ENCODE measurements around the gene DAD1.
"Not testable (repeated sequence)": the region's sequence is repeated elsewhere in the genome, so short reads cannot be mapped to it uniquely, and the experiment has no call there.

The DAD1 gene

DNA sequence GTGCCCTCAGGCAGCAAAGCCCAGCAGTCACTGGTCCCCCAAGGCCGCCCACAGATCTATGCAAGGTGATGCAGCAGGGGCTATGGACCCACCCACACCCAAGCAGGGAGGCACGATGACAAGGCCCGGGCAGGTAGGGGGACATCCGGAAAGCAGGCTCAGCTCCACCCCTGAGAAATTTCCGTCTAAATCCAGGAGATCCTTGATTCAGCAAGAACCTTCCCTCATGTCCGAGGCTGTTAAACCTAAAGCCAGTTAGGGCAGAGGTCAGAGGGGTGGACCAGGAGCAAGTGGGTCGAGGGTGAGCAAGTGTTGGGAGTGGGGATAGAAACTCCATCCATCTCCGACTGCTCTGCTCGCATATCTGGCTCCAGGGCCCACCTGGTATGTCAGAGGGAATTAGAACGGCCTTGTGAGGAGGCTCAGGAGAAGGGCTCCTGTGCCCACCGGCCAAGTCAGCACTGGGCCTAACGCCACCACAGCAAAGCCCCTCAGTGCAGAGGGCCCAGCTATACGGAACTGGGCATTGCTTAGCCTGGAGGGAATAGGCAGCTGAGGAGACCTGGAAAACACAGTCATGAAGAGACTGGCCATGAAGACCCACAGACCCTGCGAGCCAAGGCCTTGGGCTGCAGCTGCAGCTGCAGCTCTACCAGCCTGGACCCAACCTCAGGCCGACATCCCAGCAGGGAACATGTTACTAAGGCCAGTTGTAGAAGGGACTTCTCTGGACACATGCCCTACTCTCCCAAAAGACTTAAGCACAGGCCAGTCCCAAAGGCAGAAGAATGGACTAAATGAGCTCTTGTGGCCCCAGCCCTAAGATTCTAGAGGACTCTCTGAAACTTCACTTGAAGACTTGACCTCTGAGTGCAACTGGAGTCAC lies 34.3 kb downstream of the DAD1 start:
- TF ChIP-seq, protein P1, sequence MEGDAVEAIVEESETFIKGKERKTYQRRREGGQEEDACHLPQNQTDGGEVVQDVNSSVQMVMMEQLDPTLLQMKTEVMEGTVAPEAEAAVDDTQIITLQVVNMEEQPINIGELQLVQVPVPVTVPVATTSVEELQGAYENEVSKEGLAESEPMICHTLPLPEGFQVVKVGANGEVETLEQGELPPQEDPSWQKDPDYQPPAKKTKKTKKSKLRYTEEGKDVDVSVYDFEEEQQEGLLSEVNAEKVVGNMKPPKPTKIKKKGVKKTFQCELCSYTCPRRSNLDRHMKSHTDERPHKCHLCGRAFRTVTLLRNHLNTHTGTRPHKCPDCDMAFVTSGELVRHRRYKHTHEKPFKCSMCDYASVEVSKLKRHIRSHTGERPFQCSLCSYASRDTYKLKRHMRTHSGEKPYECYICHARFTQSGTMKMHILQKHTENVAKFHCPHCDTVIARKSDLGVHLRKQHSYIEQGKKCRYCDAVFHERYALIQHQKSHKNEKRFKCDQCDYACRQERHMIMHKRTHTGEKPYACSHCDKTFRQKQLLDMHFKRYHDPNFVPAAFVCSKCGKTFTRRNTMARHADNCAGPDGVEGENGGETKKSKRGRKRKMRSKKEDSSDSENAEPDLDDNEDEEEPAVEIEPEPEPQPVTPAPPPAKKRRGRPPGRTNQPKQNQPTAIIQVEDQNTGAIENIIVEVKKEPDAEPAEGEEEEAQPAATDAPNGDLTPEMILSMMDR (IDR thresholded peaks at IDR 0.05), result no peak

DNA sequence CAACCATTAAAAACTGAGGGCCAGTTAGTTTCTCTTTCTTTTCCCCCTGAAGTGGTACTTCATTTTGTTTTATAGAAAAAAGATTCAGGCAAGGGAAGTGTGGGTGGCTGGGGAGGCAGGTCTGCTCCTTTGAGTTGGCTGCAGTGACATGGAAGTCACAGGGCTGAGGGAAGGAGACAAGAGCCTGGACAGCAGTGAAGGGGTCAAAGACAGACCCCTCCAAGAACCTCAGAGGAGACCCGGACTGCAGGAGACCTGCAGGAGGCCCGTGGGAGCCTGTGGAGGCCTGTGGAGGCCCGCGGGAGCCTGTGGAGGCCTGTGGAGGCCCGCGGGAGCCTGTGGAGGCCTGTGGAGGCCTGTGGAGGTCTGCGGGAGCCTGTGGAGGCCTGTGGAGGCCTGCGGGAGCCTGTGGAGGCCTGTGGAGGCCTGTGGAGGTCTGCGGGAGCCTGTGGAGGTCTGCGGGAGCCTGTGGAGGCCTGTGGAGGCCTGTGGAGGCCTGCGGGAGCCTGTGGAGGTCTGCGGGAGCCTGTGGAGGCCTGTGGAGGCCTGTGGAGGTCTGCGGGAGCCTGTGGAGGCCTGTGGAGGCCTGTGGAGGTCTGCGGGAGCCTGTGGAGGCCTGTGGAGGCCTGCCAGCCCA lies 35.0 kb downstream of the DAD1 start:
- not testable (repeated sequence) for H3K27me3 ChIP-seq, H3K9me3 ChIP-seq, H3K27ac ChIP-seq, H3K4me3 ChIP-seq, H3K36me3 ChIP-seq, DNase-seq
- peaks cover 0 to 29% (median 19%) of the 10 kb centered on the region in 4 donors for H3K4me1 ChIP-seq
- intact Hi-C loops (cut with DNase I; ENCODE audit: low total_unique reads), result loop anchor here (10.0 kb wide), 1 partner anchor 301 kb away; no protein-coding TSS in a partner anchor

More for the DNA sequence above, 34.3 kb downstream of the DAD1 start:
- Histone ChIP-seq H3K4me1 (peaks cover 0 to 29% (median 19%) of the 10 kb centered on the region in 4 donors), H3K27me3 (no peaks in the 10 kb centered on the region), H3K4me3 (no peak overlapping the region), H3K27ac (no peak overlapping the region), H3K9me3 (no peaks in the 10 kb centered on the region), H3K36me3 (no peaks in the 10 kb centered on the region)
- no peak for DNase-seq
- intact Hi-C loops (cut with DNase I; ENCODE audit: low total_unique reads), result loop anchor here (5.0 to 10.0 kb wide), 2 partner anchors 98 to 300 kb away; no protein-coding TSS in a partner anchor

DNA sequence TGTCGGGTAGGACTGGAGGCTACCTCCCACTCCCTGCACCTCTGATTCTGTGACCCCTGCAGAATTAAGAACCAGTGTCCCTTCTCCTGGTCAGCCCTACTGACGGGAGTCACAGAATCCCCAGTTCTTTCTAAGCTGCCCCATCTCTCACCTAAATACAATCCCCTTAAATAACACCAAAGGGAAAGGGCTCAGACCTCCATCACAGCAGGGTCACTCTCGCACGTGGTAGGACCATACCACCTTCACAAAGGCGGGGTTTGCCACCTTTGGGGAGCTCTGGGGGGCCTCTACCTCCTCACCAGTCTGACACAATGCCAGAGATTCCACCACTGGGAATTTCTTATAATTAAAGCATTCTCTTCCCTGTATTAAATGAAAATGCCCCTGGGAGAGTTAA lies 35.6 kb downstream of the DAD1 start:
- TF ChIP-seq, protein P1 (IDR thresholded peaks at IDR 0.05), result no peak
- DNase-seq, result no peak
- H3K27ac ChIP-seq, result no peak overlapping the region
- H3K27me3 ChIP-seq, result no peaks in the 10 kb centered on the region
- intact Hi-C loops (cut with DNase I; ENCODE audit: low total_unique reads), result loop anchor here (10.0 kb wide), 1 partner anchor 301 kb away; no protein-coding TSS in a partner anchor
- H3K4me3 ChIP-seq, result no peak overlapping the region
- H3K4me1 ChIP-seq, result peaks cover 0 to 29% (median 19%) of the 10 kb centered on the region in 4 donors
- no peaks in the 10 kb centered on the region for H3K9me3 ChIP-seq
- no peaks in the 10 kb centered on the region for H3K36me3 ChIP-seq

DNA sequence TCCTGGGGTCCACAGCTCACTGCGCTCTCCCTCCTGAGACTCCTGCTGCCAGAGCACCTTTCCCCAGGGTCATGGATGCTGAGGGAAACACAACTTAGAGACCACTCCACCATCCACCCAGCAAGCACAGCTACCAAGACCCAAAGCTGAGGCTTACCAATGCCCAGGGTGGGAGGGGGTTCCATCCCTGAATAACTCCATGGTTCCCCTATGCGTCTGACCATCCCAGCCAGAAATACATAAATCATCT lies 36.3 kb downstream of the DAD1 start:
- TF ChIP-seq, protein P1 (IDR thresholded peaks at IDR 0.05), result no peak
- Histone ChIP-seq H3K9me3 (no peaks in the 10 kb centered on the region), H3K27me3 (no peaks in the 10 kb centered on the region), H3K36me3 (no peaks in the 10 kb centered on the region), H3K4me3 (no peak overlapping the region), H3K4me1 (peaks cover 0 to 27% (median 18%) of the 10 kb centered on the region in 4 donors), H3K27ac (no peak overlapping the region)
- no peak for DNase-seq
- intact Hi-C loops (cut with DNase I; ENCODE audit: low total_unique reads), result loop anchor here (10.0 kb wide), 1 partner anchor 302 kb away; no protein-coding TSS in a partner anchor

DNA sequence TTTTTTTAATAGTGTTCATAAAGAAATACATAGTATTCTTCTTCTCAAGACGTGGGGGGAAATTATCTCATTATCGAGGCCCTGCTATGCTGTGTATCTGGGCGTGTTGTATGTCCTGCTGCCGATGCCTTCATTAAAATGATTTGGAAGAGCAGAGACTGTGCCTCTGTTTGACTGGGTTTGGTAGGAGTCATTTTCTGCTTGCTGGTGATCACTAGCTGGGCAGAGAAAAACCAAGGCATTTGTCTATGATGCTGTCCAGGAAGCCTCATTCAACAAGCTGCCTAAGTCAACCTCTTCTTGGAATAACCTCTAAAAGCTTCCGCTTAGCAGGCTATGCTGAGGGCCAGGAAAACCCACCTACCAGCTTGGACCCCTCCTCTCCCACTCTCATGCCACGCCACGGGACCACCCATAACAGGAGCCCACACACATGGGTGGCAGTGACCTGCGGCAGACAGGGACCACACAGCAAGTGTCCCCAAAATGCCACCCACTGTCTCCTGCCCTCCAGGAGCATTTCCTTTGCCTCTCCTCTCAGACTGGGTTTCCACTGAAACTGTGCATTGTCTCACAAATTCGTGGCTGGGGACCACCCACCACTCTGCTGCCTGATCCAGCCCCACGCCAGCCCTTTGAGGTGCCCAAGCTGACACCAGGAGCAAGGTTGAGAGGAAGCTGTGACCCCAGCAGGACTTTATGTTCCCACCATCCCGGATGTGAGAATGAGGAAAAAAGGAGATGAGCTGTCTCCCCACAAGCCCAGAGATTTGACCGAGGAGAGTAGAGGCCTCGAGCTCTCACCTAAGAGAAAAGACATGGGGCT lies 36.8 kb downstream of the DAD1 start:
- no peaks in the 10 kb centered on the region for H3K9me3 ChIP-seq
- no peak overlapping the region for H3K27ac ChIP-seq
- H3K4me1 ChIP-seq, result peaks cover 0 to 27% (median 19%) of the 10 kb centered on the region in 4 donors
- TF ChIP-seq, protein P1 (IDR thresholded peaks at IDR 0.05), result no peak
- no peak for DNase-seq
- no peak overlapping the region for H3K4me3 ChIP-seq
- no peaks in the 10 kb centered on the region for H3K27me3 ChIP-seq
- intact Hi-C loops (cut with DNase I; ENCODE audit: low total_unique reads), result loop anchor here (10.0 kb wide), 1 partner anchor 303 kb away; no protein-coding TSS in a partner anchor
- H3K36me3 ChIP-seq, result no peaks in the 10 kb centered on the region
